ENCODE data around the gene FHIT. TPM values are rescaled to one million over a fixed set of nuclear protein-coding genes. Genes with fewer than 3 reads are reported as not detected.

Gene FHIT
- polyA plus RNA-seq, 1 of the 3 experiments (the other 2 are of a cell fraction): 0.41 TPM

DNA sequence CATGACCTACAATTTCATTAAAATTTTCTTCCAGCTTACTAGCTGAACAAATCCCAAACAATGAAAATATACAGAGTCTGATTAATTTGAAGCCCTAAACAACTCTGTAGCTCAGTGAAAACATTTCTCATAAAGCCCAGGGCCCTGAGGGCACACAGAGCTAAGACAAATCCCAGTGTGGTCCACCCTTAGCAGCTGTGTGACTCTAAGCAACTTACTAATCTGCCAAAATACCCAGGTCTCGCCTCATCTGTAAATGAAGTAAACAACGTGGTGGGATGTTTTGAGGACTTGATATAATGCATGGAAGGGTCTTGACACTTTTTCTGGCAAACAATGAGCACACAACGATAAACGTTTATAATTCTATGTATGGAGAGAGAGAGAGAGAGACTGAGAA lies 158.4 kb downstream of the FHIT start:
- H3K4me2 ChIP-seq: no peak overlapping the region
- H4K20me1 ChIP-seq (ENCODE audit: insufficient read depth): no peaks in the 10 kb centered on the region
- no peak for DNase-seq
- no peaks in the 10 kb centered on the region for H3K9me2 ChIP-seq
- H3K36me3 ChIP-seq (replicated peaks in 1 of 2; ENCODE audit: control insufficient read depth in 1 of 2, insufficient read depth in 2 of 2, low read length in 1 of 2): no peaks in the 10 kb centered on the region
- no peaks in the 10 kb centered on the region for H3K27me3 ChIP-seq (ENCODE audit: insufficient read depth)
- POLR2A ChIA-PET: no interaction called here
- no peak overlapping the region for H2AFZ ChIP-seq (ENCODE audit: low read depth)
- H3K4me3 ChIP-seq (ENCODE audit: low read depth in 2 of 2, low read length in 1 of 2): no peak overlapping the region
- CTCF ChIA-PET: no interaction called here
- H3K9ac ChIP-seq: no peak overlapping the region
- peaks cover 0 to 2% of the 10 kb centered on the region in 2 experiments; a peak in 1 of 4 replicates for H3K4me1 ChIP-seq (ENCODE audit: control insufficient read depth in 1 of 2, insufficient read depth in 2 of 2, low read depth in 1 of 2, low read length in 1 of 2)
- no peaks in the 10 kb centered on the region for H3K79me2 ChIP-seq (ENCODE audit: insufficient read depth)
- WGBS (ENCODE audit: low lambda C conversion rate): 57% methylated on average over 4 of the region's 4 CpGs
- no peaks in the 10 kb centered on the region for H3F3A ChIP-seq (replicated peaks; ENCODE audit: insufficient read depth)
- TF ChIP-seq, protein P1, sequence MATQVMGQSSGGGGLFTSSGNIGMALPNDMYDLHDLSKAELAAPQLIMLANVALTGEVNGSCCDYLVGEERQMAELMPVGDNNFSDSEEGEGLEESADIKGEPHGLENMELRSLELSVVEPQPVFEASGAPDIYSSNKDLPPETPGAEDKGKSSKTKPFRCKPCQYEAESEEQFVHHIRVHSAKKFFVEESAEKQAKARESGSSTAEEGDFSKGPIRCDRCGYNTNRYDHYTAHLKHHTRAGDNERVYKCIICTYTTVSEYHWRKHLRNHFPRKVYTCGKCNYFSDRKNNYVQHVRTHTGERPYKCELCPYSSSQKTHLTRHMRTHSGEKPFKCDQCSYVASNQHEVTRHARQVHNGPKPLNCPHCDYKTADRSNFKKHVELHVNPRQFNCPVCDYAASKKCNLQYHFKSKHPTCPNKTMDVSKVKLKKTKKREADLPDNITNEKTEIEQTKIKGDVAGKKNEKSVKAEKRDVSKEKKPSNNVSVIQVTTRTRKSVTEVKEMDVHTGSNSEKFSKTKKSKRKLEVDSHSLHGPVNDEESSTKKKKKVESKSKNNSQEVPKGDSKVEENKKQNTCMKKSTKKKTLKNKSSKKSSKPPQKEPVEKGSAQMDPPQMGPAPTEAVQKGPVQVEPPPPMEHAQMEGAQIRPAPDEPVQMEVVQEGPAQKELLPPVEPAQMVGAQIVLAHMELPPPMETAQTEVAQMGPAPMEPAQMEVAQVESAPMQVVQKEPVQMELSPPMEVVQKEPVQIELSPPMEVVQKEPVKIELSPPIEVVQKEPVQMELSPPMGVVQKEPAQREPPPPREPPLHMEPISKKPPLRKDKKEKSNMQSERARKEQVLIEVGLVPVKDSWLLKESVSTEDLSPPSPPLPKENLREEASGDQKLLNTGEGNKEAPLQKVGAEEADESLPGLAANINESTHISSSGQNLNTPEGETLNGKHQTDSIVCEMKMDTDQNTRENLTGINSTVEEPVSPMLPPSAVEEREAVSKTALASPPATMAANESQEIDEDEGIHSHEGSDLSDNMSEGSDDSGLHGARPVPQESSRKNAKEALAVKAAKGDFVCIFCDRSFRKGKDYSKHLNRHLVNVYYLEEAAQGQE (IDR thresholded peaks at IDR 0.05; ENCODE audit: low read depth, low read length): no peak
- TF ChIP-seq, protein P2, sequence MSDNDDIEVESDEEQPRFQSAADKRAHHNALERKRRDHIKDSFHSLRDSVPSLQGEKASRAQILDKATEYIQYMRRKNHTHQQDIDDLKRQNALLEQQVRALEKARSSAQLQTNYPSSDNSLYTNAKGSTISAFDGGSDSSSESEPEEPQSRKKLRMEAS (IDR thresholded peaks at IDR 0.05; ENCODE audit: low read depth): no peak
- TF ChIP-seq SMC3 (IDR thresholded peaks at IDR 0.05; ENCODE audit: low read depth, low read length) (no peak), FOXJ3 (CRISPR knock-in tag; IDR thresholded peaks at IDR 0.05) (no peak)
- TF ChIP-seq, protein P3, sequence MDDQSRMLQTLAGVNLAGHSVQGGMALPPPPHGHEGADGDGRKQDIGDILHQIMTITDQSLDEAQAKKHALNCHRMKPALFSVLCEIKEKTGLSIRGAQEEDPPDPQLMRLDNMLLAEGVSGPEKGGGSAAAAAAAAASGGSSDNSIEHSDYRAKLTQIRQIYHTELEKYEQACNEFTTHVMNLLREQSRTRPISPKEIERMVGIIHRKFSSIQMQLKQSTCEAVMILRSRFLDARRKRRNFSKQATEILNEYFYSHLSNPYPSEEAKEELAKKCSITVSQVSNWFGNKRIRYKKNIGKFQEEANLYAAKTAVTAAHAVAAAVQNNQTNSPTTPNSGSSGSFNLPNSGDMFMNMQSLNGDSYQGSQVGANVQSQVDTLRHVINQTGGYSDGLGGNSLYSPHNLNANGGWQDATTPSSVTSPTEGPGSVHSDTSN (IDR thresholded peaks at IDR 0.05): no peak
- no peaks in the 10 kb centered on the region for H3K9me3 ChIP-seq
- no peak overlapping the region for H3K27ac ChIP-seq (ENCODE audit: low read depth in 2 of 2, low read length in 1 of 2)

DNA sequence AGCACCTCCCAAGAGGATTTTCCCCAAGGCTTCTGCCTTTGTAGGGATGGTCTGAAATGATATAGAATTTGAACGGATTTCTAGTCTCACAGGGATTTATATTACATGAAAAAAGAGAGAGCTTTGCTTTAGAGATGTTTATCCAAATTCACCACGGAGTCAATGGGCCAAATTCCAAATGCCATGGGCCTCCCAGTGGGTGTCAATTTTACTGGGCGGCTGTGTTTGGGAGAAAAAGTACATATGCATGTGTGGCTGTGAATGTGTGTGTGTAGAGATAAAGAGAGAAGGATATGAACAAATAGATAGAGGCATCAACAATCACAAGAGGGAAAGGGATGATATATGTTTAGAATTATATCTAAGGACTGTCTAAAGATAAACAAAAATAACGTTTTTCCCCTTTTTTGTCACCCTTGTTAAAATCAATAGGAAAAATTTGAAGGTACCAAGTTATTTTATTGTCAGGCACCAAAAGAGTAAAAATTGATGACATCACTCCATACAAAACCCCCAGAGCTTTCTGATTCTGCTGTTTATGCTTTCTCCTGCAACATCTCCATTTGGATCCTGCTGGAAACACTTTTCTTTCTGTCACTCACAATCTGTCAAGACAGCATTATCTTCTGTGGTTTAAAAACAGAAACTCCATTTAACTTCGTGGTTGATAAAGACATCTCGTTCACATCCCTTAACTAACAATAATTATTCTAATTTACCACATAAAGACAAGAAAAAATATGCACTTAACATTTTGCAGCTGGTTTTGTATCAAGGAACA lies 160.7 kb downstream of the FHIT start:
- TF ChIP-seq CHD2 (IDR thresholded peaks at IDR 0.05; ENCODE audit: low read length, partially characterized antibody) (no peak), EZH2phosphoT487 (IDR thresholded peaks at IDR 0.05; ENCODE audit: borderline replicate concordance, low read depth) (no peak), RAD21 (IDR thresholded peaks at IDR 0.05; ENCODE audit: low read length) (no peak), FOSL2 (IDR thresholded peaks at IDR 0.05; ENCODE audit: borderline replicate concordance, low read depth) (no peak), SIN3A (IDR thresholded peaks at IDR 0.05; ENCODE audit: borderline replicate concordance, low read depth, low read length) (no peak), TEAD4 (IDR thresholded peaks at IDR 0.05; ENCODE audit: borderline replicate concordance, insufficient read depth) (no peak)
- no peaks in the 10 kb centered on the region for H3K9me2 ChIP-seq
- no peak overlapping the region for H3K27ac ChIP-seq (ENCODE audit: low read depth in 2 of 2, low read length in 1 of 2)
- H3K9ac ChIP-seq: no peak overlapping the region
- H3F3A ChIP-seq (replicated peaks; ENCODE audit: insufficient read depth): no peaks in the 10 kb centered on the region
- peaks cover 0 to 2% of the 10 kb centered on the region in 2 experiments; a peak in 1 of 4 replicates for H3K4me1 ChIP-seq (ENCODE audit: control insufficient read depth in 1 of 2, insufficient read depth in 2 of 2, low read depth in 1 of 2, low read length in 1 of 2)
- ChIA-PET POLR2A (no interaction called here), CTCF (no interaction called here)
- H3K4me2 ChIP-seq: no peak overlapping the region
- no peak overlapping the region for H3K4me3 ChIP-seq (ENCODE audit: low read depth in 2 of 2, low read length in 1 of 2)
- no peak for DNase-seq
- no peaks in the 10 kb centered on the region for H3K27me3 ChIP-seq (ENCODE audit: insufficient read depth)
- H4K20me1 ChIP-seq (ENCODE audit: insufficient read depth): no peaks in the 10 kb centered on the region
- H2AFZ ChIP-seq (ENCODE audit: low read depth): no peak overlapping the region
- no peaks in the 10 kb centered on the region for H3K79me2 ChIP-seq (ENCODE audit: insufficient read depth)
- no peaks in the 10 kb centered on the region for H3K9me3 ChIP-seq
- no peaks in the 10 kb centered on the region for H3K36me3 ChIP-seq (replicated peaks in 1 of 2; ENCODE audit: control insufficient read depth in 1 of 2, insufficient read depth in 2 of 2, low read length in 1 of 2)
- WGBS (ENCODE audit: low lambda C conversion rate): 43% methylated on average over 6 of the region's 6 CpGs
